ENCODE data around the gene AAMDC.

The AAMDC gene

DNA sequence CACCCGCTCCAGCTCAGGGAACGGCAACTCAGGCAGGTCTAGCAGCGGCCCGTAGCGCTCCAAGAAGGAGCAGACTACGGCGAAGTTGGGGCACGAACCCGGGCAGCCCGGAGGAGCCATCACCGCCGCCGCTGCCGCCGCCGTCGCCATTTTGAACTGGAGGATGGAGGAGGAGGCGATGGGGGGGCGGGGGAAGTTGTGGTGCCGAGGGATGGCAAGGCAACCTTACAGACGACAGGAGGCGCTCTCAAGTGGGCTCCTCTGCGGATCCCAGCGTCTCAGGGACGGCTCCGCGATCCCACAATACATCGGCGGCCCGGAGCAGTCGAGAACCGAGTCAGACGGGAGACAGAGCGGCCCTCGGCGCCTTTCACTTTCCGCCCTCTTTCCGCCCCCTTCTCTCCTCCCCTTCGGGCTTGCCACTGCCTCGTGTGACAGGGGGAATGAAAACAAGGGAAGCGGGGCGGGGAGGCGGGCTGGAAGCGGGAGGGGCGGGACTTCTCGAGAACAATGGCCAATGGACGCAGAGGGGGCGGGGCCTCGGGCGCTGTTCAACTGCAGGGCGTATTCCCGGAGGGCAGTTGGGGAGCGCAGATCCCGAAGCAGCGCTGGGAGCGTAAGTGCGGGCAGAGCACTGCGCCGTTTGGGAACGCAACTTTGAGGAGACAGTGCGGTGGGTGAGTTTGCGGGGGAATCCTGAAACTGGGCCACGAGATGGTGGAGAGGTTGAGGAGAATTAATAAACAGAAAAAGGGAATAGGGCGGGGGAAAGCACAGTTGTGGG is at the start of gene AAMDC, which contains the start of gene RSF1:
TSS of gene AAMDC (plus strand) at position 580 of the 784 bp plus-strand sequence. CDS start 21,353 bp downstream, outside the sequence.
TSS of gene RSF1 (minus strand) at position 158 of the 784 bp plus-strand sequence. CDS start at position 150, 8 bp downstream.
- peak; percentile 92 for DNase-seq (ENCODE audit: low read depth)

DNA sequence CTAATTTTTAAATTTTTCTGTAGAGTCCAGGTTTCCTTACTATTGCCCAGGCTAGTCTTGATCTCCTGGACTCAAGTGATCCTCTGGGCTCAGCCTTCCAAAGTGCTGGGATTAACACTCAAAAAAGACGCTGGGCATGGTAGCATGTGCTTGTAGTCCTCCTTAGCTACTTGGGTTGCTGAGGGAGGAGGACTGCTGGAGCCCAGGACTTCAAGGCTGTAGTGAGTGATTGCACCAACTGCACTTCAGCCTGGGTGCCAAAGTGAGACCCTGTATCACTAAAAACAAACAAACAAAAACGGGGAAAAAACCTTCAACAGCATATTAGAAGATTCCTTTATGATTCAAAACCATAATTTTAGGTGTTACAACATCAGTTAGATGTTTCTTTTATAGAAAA is 45.0 kb upstream of the AAMDC start:
- no peak for DNase-seq (ENCODE audit: low read depth)

DNA sequence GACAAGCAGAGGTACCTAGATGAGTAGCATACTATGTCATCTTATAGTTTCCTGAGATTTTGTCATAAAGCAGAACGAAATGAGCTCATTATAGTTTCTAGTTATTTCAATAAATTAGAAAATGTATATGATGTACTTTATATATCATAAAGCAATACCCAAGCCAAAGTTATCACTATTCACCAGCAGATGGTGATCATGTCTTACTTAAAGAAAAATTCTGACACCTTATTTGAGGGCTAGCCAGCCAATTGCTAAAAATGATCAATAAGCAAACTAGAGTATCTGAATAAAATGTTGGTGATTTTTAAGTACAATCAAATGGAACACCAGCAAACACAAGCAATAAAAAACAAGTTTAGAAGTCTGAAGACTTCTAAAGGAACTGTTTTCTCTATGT is 44.5 kb upstream of the AAMDC start:
- no peak for DNase-seq (ENCODE audit: low read depth)

- DNase-seq (ENCODE audit: low read depth) = no peak
These were observed 42.8 kb upstream of the AAMDC start for GRCh38 chr11:77778118-77778517.

DNA sequence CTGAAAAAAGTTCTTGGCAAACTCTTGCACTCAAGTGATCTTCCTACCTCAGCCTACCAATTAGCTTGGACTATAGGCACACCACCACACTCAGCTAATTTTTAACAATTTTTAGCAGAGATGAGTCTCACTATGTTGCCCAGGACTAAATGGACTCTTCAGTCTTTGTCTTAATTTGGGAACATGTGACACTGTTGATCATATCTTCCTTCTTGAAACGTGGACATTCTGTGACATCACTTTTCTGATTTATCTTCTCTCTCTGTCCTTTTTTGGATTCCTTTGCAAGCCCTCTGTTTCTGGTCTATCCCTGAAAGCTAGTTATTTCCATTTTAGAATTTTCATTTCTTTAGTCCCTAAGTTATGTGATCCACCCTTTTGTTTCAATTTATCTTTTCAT is 42.4 kb upstream of the AAMDC start:
- no peak for DNase-seq (ENCODE audit: low read depth)

DNA sequence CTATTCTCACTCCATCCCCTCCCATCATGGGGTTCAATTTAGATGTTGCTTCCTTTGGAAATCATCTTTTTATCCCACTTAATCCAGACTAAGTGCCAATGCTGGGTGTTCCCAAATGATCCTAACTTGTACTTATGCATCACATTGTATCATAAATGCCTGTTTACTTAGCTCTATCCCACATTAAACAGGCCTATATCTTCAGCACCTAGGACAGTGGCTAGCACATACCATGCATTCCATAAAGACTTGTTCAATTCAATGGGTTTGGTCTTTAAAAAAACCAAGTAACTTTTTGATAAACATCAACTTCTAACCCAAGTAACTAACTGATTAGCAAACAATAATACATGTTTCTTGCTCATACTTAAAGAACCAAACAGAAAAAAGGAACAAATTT is 41.0 kb upstream of the AAMDC start:
- no peak for DNase-seq (ENCODE audit: low read depth)

GRCh38 chr11:77783025-77783424 is 37.9 kb upstream of the AAMDC start:
- no peak for DNase-seq (ENCODE audit: low read depth)

- no peak for DNase-seq (ENCODE audit: low read depth)
These were observed 36.4 kb upstream of the AAMDC start for GRCh38 chr11:77784572-77784971.

DNA sequence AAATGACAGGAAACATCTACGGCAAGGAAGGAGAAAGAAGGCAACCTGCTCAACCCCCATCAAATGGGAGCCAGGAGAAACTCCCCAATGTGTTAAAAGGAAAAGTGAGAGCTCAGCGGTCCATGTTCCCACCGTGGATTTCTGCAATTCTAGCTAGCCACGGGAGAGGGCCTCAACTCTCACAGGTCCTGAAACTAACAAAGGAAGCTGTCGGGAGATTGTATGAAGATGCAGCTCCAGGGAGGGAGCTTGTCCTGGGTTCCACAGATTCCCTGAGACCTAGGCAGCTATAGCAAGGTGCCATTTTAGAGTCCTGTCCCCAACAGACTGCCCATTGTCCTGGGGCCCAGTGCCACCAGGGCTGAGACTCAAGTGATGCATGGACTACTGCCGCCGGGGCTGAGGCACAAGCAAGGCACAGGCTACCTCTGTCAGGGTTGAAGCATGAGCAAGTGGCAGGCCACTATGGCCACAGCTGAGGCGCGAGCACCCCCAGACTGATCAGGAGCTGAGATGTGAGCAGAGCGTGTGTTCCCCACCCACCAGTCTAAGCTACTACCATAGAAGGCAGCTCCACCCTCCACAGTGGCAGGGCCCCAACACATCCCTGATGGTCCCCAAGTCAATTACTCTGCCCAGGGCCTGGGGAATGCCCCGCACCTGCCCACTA is 31.7 kb upstream of the AAMDC start:
- DNase-seq (ENCODE audit: low read depth) = no peak

GRCh38 chr11:77789731-77790476 is 31.0 kb upstream of the AAMDC start:
- DNase-seq (ENCODE audit: low read depth) = no peak

DNA sequence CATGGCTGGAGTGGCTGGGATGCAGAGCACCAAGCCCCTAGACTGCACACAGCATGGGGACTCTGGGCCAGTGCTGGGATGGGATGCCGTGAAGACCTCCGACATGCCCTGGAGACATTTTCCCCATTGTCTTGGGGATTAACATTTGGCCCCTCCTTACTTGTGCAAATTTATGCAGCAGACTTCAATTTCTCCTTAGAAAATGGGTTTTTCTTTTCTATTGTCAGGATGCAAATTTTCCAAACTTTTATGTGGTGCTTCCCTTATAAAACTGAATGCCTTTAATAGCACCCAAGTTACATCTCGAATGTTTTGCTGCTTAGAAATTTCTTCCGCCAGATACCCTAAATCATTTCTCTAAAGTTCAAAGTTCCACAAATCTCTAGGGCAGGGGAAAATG is 29.6 kb upstream of the AAMDC start:
- no peak for DNase-seq (ENCODE audit: low read depth)

- no peak for DNase-seq (ENCODE audit: low read depth)
These were observed 27.0 kb upstream of the AAMDC start for GRCh38 chr11:77793972-77794371.

- DNase-seq (ENCODE audit: low read depth) = no peak
These were observed 21.6 kb upstream of the AAMDC start for GRCh38 chr11:77799338-77799737.

DNA sequence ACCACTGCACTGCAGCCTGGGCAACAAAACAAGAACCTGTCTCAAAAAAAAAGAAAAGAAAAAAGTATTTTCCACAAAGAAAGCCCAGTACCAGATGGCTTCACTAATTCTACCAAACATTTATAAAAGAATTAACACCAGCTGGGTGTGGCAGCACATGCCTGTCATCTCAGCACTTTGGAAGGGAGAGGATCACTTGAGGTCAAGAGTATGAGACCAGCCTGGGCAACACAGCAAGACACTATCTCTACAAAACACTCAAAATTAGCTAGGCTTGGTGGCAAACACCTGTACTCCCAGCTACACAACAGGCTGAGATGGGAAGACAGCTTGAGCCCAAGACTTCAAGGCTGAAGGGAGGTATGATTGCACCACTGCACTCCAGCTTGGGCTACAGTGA is 20.5 kb upstream of the AAMDC start:
- DNase-seq (ENCODE audit: low read depth) = no peak

GRCh38 chr11:77801477-77801876 is 19.5 kb upstream of the AAMDC start:
- no peak for DNase-seq (ENCODE audit: low read depth)

- no peak for DNase-seq (ENCODE audit: low read depth)
These were observed 14.5 kb upstream of the AAMDC start for GRCh38 chr11:77806415-77806814.

DNA sequence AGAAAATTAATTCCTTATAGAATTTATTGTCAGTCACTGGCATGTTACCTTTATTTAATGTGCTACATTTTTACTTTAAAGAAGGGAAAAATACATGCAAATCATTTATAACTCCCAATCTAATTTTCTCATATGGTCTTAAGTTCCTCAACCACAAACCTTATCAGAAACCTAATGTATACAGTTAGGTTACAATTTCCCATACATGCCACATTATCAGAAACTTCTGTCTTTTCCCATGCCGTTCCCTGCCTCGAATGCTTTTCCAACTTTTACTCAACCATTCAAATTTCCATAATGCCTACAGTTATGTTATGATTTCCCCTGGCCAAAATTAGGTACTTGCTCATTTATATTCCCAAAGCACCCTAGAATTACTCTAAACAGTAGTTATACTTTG is 14.0 kb upstream of the AAMDC start:
- no peak for DNase-seq (ENCODE audit: low read depth)

- no peak for DNase-seq (ENCODE audit: low read depth)
These were observed 7.7 kb upstream of the AAMDC start for GRCh38 chr11:77813256-77813655.

DNA sequence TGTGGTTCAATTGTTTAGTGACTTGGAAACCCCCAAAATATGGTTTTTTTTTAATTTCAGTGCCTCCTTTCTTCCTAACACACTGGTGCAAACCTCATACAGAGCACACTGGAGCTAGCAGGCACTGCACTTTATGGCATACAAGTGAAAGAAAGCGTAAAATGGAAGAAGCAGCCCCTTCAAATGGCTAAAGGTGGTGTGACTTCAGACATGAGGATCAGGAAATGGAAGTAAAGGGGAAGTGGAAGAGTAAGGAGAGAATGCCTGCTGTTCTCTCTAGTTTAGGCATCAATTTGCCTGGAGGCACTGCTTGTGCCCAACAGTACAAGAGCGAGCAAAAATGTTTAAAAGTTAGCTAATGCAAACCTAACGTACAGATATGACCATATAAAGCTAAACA is 6.1 kb upstream of the AAMDC start:
- no peak for DNase-seq (ENCODE audit: low read depth)

- DNase-seq (ENCODE audit: low read depth) = no peak
These were observed 5.5 kb upstream of the AAMDC start for GRCh38 chr11:77815459-77815858.

DNA sequence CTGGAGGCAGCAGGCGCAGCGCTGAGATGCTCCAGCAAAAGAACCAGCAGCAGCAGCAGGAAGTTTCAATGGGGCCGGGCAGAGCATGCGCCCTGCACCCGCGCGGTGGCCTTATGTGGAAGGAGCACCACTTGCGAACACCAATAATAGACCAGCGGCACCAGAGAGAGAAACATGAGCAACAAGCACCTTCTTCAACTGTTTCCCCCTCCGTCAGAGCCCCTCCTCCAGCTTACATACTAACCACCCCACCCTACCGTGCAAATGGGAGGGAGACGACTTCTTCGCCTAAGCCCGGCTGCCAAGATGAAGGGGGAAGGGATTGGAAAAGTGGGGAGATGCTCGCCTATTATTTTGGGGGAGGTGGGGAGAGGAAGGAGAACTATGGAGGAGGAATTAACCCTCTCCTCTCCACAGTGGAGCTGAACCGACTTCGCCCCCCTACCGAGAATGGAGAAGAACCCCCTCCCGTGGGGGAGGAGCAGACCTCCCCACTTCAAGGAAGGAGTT is 1.5 kb upstream of the AAMDC start:
- peak; percentile 76 for DNase-seq (ENCODE audit: low read depth)

GRCh38 chr11:77819921-77820564 is 901 bp upstream of the AAMDC start:
- peak; percentile 23 for DNase-seq (ENCODE audit: low read depth)
